Osteoblast (primary cell): Measurements from ENCODE around the gene TAS1R2. TPM values are rescaled to one million over a fixed set of nuclear protein-coding genes. Genes with fewer than 3 reads are reported as not detected.

Source experiments
- DNase-seq: peaks from one replicate; pipeline ENCODE4 v3.0.0; 2011; ENCODE audit warnings: low spot score, mixed read lengths; ENCODE audit not compliant: insufficient read length; ENCODE audit errors: missing footprints
- H2AFZ ChIP-seq: 2 replicates; pipeline ENCODE4 v1.6.0; 2011; ENCODE audit warnings: mild to moderate bottlenecking, low read length
- H3K27ac ChIP-seq: 2 replicates; pipeline ENCODE4 v1.5.1; 2011; ENCODE audit warnings: mild to moderate bottlenecking, low read depth, low read length, moderate library complexity
- H3K27me3 ChIP-seq: 2 replicates; pipeline ENCODE4 v1.6.0; 2012; ENCODE audit warnings: mild to moderate bottlenecking, control low read depth, inconsistent platforms, low read length, moderate library complexity; ENCODE audit not compliant: insufficient read depth
- H3K36me3 ChIP-seq: 2 replicates; pipeline ENCODE4 v1.5.1; 2011; ENCODE audit warnings: mild to moderate bottlenecking, low read length, control low read depth, moderate library complexity; ENCODE audit not compliant: insufficient read depth
- H3K4me1 ChIP-seq: 2 replicates; pipeline ENCODE4 v1.5.1; 2011; ENCODE audit warnings: mild to moderate bottlenecking, low read length, control low read depth, moderate library complexity; ENCODE audit not compliant: insufficient read depth
- H3K4me2 ChIP-seq: 2 replicates; pipeline ENCODE4 v1.6.0; 2011; ENCODE audit warnings: mild to moderate bottlenecking, low read length; ENCODE audit not compliant: insufficient read depth
- H3K4me3 ChIP-seq: fragments of 200-600 bp; sonication (generic); 3 replicates; pipeline ENCODE4 v1.5.1; 2012; ENCODE audit warnings: mild to moderate bottlenecking, low read length, inconsistent platforms; ENCODE audit not compliant: insufficient read depth
- H3K79me2 ChIP-seq: 2 replicates; pipeline ENCODE4 v1.6.0; 2012; ENCODE audit warnings: mild to moderate bottlenecking, low read length, control low read depth, inconsistent platforms; ENCODE audit not compliant: insufficient read depth
- H3K9me3 ChIP-seq: 2 replicates; pipeline ENCODE4 v1.5.1; 2011; ENCODE audit warnings: low read depth, low read length, control low read depth
- H4K20me1 ChIP-seq: 2 replicates; pipeline ENCODE4 v1.6.0; 2012; ENCODE audit warnings: mild to moderate bottlenecking, low read length, control low read depth; ENCODE audit not compliant: insufficient read depth
- CTCF ChIP-seq: IDR thresholded peaks from 2 replicates; pipeline ENCODE4 v1.5.1; 2011; ENCODE audit warnings: mild to moderate bottlenecking, low read depth, low read length, moderate library complexity; ENCODE audit errors: extremely low read depth
- total RNA-seq: library from RNA; depleted of rRNA; stranded (reverse); fragments of >200 nt; gene quantifications from 2 replicates; pipeline ENCODE4 v1.2.3, GENCODE V29; 2012

The TAS1R2 gene
- total RNA-seq, 1 donor: not detected

- H3K4me2 ChIP-seq: no peak overlapping the region
- H3K79me2 ChIP-seq: no peaks in the 10 kb centered on the region
- no peak for TF ChIP-seq CTCF
- H4K20me1 ChIP-seq: no peaks in the 10 kb centered on the region
- H3K9me3 ChIP-seq: no peaks in the 10 kb centered on the region
- DNase-seq: no peak
- H3K27me3 ChIP-seq: no peaks in the 10 kb centered on the region
- H2AFZ ChIP-seq: no peak overlapping the region
- no peak overlapping the region for H3K4me3 ChIP-seq
- H3K27ac ChIP-seq: no peak overlapping the region
- no peaks in the 10 kb centered on the region for H3K4me1 ChIP-seq
- H3K36me3 ChIP-seq: no peaks in the 10 kb centered on the region
These were observed 60.5 kb downstream of the TAS1R2 start for GRCh38 chr1:18798946-18799345.

GRCh38 chr1:18798533-18798932, 60.9 kb downstream of the TAS1R2 start:
- no peaks in the 10 kb centered on the region for H3K27me3 ChIP-seq
- H3K4me1 ChIP-seq: no peaks in the 10 kb centered on the region
- no peak overlapping the region for H3K4me3 ChIP-seq
- H3K27ac ChIP-seq: no peak overlapping the region
- no peak overlapping the region for H2AFZ ChIP-seq
- no peak for TF ChIP-seq CTCF
- no peaks in the 10 kb centered on the region for H4K20me1 ChIP-seq
- no peaks in the 10 kb centered on the region for H3K9me3 ChIP-seq
- no peak for DNase-seq
- no peak overlapping the region for H3K4me2 ChIP-seq
- H3K36me3 ChIP-seq: no peaks in the 10 kb centered on the region
- no peaks in the 10 kb centered on the region for H3K79me2 ChIP-seq

- no peak for TF ChIP-seq CTCF
- H4K20me1 ChIP-seq: no peaks in the 10 kb centered on the region
- no peaks in the 10 kb centered on the region for H3K4me1 ChIP-seq
- no peak overlapping the region for H2AFZ ChIP-seq
- no peak for DNase-seq
- no peak overlapping the region for H3K4me2 ChIP-seq
- no peak overlapping the region for H3K4me3 ChIP-seq
- H3K27me3 ChIP-seq: no peaks in the 10 kb centered on the region
- no peak overlapping the region for H3K27ac ChIP-seq
- no peaks in the 10 kb centered on the region for H3K9me3 ChIP-seq
- H3K79me2 ChIP-seq: no peaks in the 10 kb centered on the region
- H3K36me3 ChIP-seq: no peaks in the 10 kb centered on the region
These were observed 62.5 kb downstream of the TAS1R2 start for GRCh38 chr1:18796950-18797349.

- Histone ChIP-seq H2AFZ (no peak overlapping the region), H3K9me3 (no peaks in the 10 kb centered on the region), H3K4me2 (no peak overlapping the region), H3K27me3 (no peaks in the 10 kb centered on the region), H3K36me3 (no peaks in the 10 kb centered on the region), H3K4me1 (no peaks in the 10 kb centered on the region), H3K79me2 (no peaks in the 10 kb centered on the region), H4K20me1 (no peaks in the 10 kb centered on the region), H3K27ac (no peak overlapping the region), H3K4me3 (no peak overlapping the region)
- no peak for DNase-seq
- TF ChIP-seq CTCF: no peak
These were observed 64.3 kb downstream of the TAS1R2 start for GRCh38 chr1:18795002-18795689.
